Activated CD4-positive, alpha-beta T cell treated with anti-CD3 and anti-CD28 coated beads, Interleukin-2, amount 50 U/mL, for 48 hours (primary cell): Measurements from ENCODE around the gene INTS1.

ENCODE experiments used
- DNase-seq, 2 experiments: peaks; one replicate each; pipeline ENCODE4 v3.0.0-alpha.2; 2020

INTS1 gene

GRCh38 chr7:1502845-1503244 is 1.3 kb downstream of the INTS1 start:
- DNase-seq: no peak

- DNase-seq: no peak
These were observed 2.5 kb downstream of the INTS1 start for GRCh38 chr7:1501487-1502270.

GRCh38 chr7:1500064-1500807 is 4.0 kb downstream of the INTS1 start:
- DNase-seq: no peak

- no peak for DNase-seq
These were observed 4.7 kb downstream of the INTS1 start for GRCh38 chr7:1499367-1500029.

- no peak for DNase-seq
These were observed 5.6 kb downstream of the INTS1 start for GRCh38 chr7:1498370-1499305.

GRCh38 chr7:1497293-1497927 is 6.8 kb downstream of the INTS1 start:
- no peak for DNase-seq

GRCh38 chr7:1496531-1497292 is 7.5 kb downstream of the INTS1 start:
- DNase-seq: no peak

DNA sequence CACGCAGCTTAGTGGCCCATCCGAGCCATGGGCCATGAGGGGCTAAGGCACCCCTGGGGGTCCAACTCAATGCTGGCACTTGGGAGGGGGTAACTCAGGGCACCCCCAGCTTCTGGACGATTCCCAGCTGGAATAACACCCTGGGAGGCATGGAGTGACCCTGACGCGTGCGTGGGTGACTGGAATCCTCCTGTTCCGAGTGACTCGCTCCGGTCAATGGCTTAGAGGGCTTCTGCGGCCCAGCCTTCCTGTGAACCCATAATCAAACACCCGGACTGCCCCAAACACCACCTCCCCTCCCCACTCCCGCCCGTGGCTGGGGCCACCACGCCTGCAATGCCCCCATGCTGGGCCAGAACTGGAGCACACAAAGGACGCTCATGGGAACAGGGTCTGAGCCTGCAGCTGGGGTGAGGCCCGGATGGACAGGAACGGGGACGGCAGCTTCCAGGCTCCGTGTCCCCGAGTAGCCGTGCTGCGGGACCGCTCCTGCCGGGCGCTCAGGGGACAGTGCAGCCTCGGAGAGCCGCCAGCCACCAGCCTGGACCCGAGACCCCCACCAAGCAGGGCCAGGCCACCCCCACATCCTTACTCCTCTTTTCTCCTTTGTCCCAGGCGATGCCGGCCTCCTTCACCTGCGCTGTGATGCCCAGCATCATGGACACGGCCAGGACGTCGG is 8.5 kb downstream of the INTS1 start:
- DNase-seq: no peak

DNA sequence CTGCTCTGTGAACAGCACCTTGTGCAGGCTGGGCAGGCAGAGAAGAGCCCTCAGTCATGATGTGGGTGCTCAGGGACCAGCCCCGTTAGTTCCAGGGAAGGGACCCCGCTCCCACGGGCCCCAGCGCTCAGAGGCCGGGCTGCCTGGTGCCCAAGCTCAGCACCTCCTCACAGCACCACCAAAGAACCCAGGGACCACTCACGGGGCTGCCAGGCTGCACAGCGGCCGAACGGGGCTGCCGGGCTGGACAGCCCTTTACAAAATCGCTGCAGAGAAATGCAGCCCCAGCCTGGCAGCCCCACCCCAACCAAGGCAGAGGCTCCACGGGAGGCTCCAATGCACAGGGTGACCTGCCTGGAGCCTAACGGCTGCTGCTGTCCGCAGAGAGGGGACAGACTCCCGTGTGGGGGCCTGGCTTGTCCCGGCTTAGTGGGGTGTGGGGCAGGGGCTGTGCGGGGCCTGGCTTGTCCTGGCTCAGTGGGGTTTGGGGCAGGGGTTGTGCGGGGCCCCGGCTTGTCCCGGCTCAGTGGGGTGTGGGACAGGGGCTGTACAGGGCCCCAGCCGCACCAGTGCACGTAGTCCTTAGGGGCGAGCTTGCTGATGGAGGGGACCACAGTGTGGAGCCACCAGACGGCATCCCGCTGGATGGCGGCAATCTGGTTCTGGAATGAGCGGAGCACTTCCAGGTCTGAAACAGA is 9.2 kb downstream of the INTS1 start:
- DNase-seq: no peak

- DNase-seq: no peak
These were observed 9.7 kb downstream of the INTS1 start for GRCh38 chr7:1494447-1494846.

- no peak for DNase-seq
These were observed 10.6 kb downstream of the INTS1 start for GRCh38 chr7:1493571-1493970.

DNA sequence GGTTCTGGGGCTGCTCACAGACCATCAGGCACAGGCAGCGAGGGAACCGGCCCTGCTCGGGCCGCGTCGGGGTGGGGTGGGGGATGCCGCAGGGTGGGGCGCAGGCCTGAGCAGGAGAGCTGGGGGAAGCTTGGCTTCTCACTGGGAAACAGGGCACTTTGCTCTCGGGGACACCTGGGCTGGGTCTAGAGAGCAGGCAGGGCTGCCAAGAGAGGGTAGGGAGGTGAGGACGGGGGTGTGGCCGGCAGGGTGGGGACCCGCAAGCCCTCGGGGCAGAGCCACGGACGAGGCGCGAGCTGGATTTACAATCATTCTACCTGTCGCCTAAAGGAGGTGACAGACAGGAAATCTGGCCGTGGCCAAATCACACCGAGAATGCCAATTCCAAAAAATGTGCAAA is 11.1 kb downstream of the INTS1 start:
- no peak for DNase-seq

GRCh38 chr7:1492640-1493039 is 11.5 kb downstream of the INTS1 start:
- no peak for DNase-seq

- no peak for DNase-seq
These were observed 12.0 kb downstream of the INTS1 start for GRCh38 chr7:1492221-1492620.

- no peak for DNase-seq
These were observed 13.4 kb downstream of the INTS1 start for GRCh38 chr7:1490837-1491236.

DNA sequence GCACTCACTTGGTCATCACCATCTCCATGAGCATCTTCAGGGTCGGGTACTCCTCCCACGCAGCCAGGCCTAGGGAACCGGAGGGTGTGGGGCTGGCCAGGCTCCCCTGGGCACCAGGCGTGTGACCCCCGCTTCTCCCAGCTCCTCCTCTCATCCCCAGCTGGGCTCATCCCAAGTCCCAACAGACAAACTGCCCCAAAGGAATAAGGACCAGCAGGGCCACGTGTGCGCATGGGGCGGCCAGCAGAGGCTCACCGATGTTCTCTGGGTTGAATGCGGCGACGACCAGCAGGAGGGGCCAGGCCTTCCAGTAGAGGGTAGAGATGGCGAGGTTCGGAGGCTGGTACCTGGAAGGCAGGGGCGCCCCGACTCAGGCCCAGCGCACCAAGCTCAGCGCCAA is 14.9 kb downstream of the INTS1 start:
- DNase-seq: no peak

GRCh38 chr7:1488016-1488415 is 16.2 kb downstream of the INTS1 start:
- DNase-seq: no peak

DNA sequence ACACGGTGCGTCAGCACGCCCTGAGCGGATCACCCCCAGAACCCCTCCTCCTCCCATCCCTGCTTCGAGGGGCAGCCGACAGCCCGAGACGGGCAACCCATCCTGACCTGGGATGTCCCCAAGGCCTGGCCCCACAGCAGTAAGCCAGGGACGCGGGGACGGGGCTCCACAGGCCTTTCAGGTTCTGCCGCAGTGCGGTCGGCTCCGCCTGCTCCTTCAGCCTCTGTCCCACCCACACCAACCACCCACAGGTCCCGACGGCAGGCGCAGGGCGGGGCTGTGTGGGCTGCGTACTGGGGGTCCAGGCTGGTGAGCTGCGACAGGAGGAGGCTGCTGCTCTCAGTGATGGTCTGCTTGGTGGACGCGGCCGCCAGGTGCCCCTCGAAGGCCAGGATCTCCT is 16.7 kb downstream of the INTS1 start:
- no peak for DNase-seq

GRCh38 chr7:1486571-1486970 is 17.6 kb downstream of the INTS1 start:
- no peak for DNase-seq

DNA sequence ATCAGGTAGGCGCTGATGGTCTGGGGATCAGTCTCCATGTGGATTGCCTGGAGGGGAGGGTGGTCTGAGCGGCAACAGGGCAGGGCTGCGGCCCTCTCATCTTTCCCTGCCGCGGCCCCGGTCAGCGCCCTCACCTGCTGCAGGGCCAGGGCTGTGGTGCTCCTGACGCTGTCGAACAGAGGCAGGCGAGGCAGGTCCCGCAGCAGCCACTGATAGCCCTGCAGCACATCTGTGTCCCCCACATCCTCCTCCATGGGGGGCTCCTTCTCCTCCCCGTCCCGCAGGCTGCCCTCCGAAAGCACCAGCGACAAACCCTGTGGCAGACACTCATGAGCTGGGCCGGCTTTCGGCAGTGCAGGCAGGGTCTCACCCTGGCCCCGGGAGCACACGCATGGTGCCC is 19.0 kb downstream of the INTS1 start:
- no peak for DNase-seq
